ENCODE results near the gene BCOR. TPM values are rescaled to one million over a fixed set of nuclear protein-coding genes. Genes with fewer than 3 reads are reported as not detected.

The BCOR gene
- total and polyA plus RNA-seq, 2 of the 8 experiments (the other 6 are each of a cell fraction or from before 2014, with no cell fraction given): 25.0 to 50.8 TPM

DNA sequence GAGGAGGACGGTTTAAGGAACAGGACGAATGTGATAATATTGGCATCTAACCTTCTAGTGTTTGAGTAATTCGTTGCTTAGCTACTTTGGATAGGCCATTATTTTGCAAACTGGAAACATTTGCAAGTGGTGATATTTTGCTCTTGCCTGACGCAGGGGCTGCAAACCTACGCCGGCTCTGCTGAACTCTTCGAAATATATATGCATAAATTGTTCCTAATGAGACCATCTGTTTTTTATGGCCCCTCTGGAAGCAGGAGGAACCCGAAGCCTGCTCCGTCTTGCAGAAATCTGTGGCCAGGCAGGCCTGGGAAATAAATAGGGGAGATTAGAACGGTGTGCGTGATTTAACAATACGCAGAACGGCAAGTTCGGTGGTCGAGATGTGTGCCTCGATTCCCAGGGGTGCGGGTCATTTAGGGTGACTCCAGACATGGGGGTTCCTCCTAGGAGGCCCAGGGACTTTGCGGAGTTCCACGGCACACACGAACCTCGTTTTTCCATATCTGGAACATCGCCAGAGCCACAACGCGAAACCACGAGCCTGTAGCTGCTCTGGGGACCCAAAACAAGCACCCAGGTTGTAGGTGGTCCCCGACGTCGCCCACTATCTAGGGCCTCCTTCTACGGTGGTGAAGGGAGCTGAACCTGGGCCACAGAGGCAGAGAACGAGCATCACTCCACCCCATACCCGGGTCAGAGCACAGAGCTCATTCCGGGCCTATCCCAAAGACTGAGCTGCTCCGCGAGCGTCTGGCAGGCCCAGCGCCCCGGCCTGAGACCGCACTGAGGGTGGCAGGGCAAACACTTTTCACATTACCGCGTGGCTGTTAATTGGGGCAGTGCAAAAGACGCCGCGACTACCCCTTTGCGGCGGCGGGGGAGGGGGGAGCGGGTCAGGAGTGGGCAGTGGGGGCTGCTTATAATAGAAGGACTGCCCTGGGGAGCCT, 89.7 kb downstream of the BCOR start:
- TF ChIP-seq MAFK (IDR thresholded peaks at IDR 0.05; ENCODE audit: low read depth, low read length) (no peak), RNF2 (IDR thresholded peaks at IDR 0.05; ENCODE audit: borderline replicate concordance, low read depth, low read length, missing control alignments, poor library complexity, severe bottlenecking) (peak; percentile 2), EZH2 (IDR thresholded peaks at IDR 0.05; ENCODE audit: low read depth, low read length, severe bottlenecking) (peak; percentile 54), SUZ12 (IDR thresholded peaks at IDR 0.05; ENCODE audit: low read length) (peak; percentile 67)
- Histone ChIP-seq H2BK12ac (ENCODE audit: low read depth, low read length) (0 out of 2 replicates have a peak overlapping the region, but pooled peaks have one; percentile 17), H3K4me2 (ENCODE audit: insufficient read depth in 1 of 2, low read depth in 2 of 2, low read length in 2 of 2) (peak overlapping the region; percentile 76 to 82), H3K9me3 (ENCODE audit: insufficient read depth in 2 of 2, low read depth in 1 of 2, low read length in 1 of 2) (no peaks in the 10 kb centered on the region), H4K20me1 (replicated peaks in 1 of 2; ENCODE audit: control insufficient read depth in 1 of 2, insufficient read depth in 2 of 2, low read length in 2 of 2) (peaks cover 2 to 3% of the 10 kb centered on the region in 2 experiments), H3K27me3 (replicated peaks in 1 of 4; ENCODE audit: control insufficient read depth in 3 of 4, extremely low read depth in 1 of 4, insufficient read depth in 3 of 4, low read length in 3 of 4) (peaks cover 40 to 83% (median 67%) of the 10 kb centered on the region in 4 experiments; a peak in 6 of 7 replicates), H3K23me2 (ENCODE audit: low read depth, low read length) (peaks cover 6% of the 10 kb centered on the region; the same call in 1 of the 2 replicates), H3K4me3 (ENCODE audit: extremely low read depth in 1 of 4, insufficient read depth in 2 of 4, low read depth in 3 of 4, low read length in 4 of 4) (peak overlapping the region in 3 of 4 experiments; percentile 11 to 64 (median 19); a peak in 4 of 8 replicates), H2BK15ac (ENCODE audit: low read length) (no peak overlapping the region), H3K4me1 (replicated peaks in 1 of 4; ENCODE audit: control insufficient read depth in 3 of 4, insufficient read depth in 4 of 4, low read length in 3 of 4) (peaks cover 10 to 37% (median 16%) of the 10 kb centered on the region in 4 experiments), H2BK120ac (replicated peaks; ENCODE audit: low read depth, low read length) (peak overlapping the region; percentile 22), H3K79me2 (ENCODE audit: control insufficient read depth in 1 of 2, insufficient read depth in 2 of 2, low read length in 2 of 2) (no peaks in the 10 kb centered on the region), H2BK5ac (ENCODE audit: low read depth, low read length) (peak overlapping the region; percentile 52; the same call in 1 of the 2 replicates), H3K56ac (replicated peaks; ENCODE audit: insufficient read length, low read depth, low read length) (no peak overlapping the region), H4K91ac (replicated peaks; ENCODE audit: insufficient read length, low read length) (no peak overlapping the region), H3K14ac (ENCODE audit: insufficient read length) (no peak overlapping the region), H3K9ac (replicated peaks in 1 of 4; ENCODE audit: extremely low read depth in 1 of 4, low read depth in 3 of 4, low read length in 3 of 4) (no peak overlapping the region), H3K36me3 (ENCODE audit: control insufficient read depth in 2 of 4, insufficient read depth in 4 of 4, low read length in 3 of 4) (no peaks in the 10 kb centered on the region), H3K23ac (ENCODE audit: insufficient read length) (no peak overlapping the region), H4K8ac (ENCODE audit: extremely low read depth, insufficient read depth, low read length) (no peak overlapping the region), H3K4ac (replicated peaks; ENCODE audit: insufficient read length, low read depth, low read length) (no peak overlapping the region), H3K27ac (ENCODE audit: low read depth, low read length) (no peak overlapping the region), H3K79me1 (ENCODE audit: low read depth, low read length) (no peaks in the 10 kb centered on the region), H2AK5ac (ENCODE audit: low read depth, low read length) (no peak overlapping the region), H2AFZ (ENCODE audit: low read length) (no peak overlapping the region), H4K5ac (ENCODE audit: insufficient read length, low read depth, low read length) (no peak overlapping the region), H3K18ac (ENCODE audit: extremely low read depth, low read length) (peak overlapping the region; percentile 48; the same call in 1 of the 2 replicates), H2BK20ac (ENCODE audit: low read length) (no peak overlapping the region)
- DNase-seq (ENCODE audit: low read depth in 1 of 2, low spot score in 2 of 2) (peak in 1 of 2 experiments; percentile 44), FAIRE-seq (no peak)
- ChIA-PET CTCF (ENCODE audit: partially characterized antibody) (interaction anchor here (0.9 kb wide), 1 partner anchor 157 kb away, joined by 4 read pairs; no protein-coding TSS in a partner anchor), POLR2A (ENCODE audit: partially characterized antibody) (interaction anchor here (0.9 to 1.1 kb wide), 3 partner anchors 93 to 140 kb away, joined by 3 read pairs; no protein-coding TSS in a partner anchor)
- 3% methylated on average over 31 of the region's 47 CpGs; no CpG with 5 or more reads in 1 of the 2 experiments for whole genome bisulfite sequencing, 2 experiments (ENCODE audit: extremely low coverage in 1 of 2, insufficient coverage in 1 of 2, insufficient read length in 1 of 2, insufficient replicate concordance in 2 of 2, low coverage in 1 of 2, low lambda C conversion rate in 2 of 2, missing lambda C conversion rate in 1 of 2)

Data from H1 (cell line).